ENCODE results near the gene CRLF1. TPM values are rescaled to one million over a fixed set of nuclear protein-coding genes. Genes with fewer than 3 reads are reported as not detected.

CRLF1 gene
- total and polyA plus RNA-seq, 2 experiments from 2014 or later: 18.1 to 19.7 TPM

DNA sequence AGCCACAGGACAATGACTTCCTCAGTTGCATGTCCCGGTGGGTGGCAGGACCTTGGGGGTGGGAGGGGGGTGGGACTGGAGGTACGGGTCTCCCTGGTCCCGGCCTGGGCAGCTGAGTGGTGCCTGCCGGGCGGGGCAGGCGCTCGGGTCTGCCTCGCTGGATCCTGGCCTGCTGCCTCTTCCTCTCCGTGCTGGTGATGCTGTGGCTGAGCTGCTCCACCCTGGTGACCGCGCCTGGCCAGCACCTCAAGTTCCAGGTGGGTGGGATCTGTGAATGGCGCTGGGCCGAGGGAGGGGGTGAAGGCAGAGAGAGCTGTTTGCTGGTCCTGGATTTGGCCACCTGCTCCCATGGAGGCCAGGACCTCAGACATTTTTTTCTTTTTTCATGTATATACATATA is 11.6 kb upstream of the CRLF1 start:
- peaks cover 11% of the 10 kb centered on the region; the same call in 1 of the 2 replicates for H3K4me1 ChIP-seq (ENCODE audit: insufficient read depth)
- H3K9me2 ChIP-seq (ENCODE audit: insufficient read depth): 0 out of 2 replicates have a peak, but pooled peaks cover 6% of the 10 kb centered on the region
- no peak overlapping the region for H2AFZ ChIP-seq
- H3K27ac Mint-ChIP-seq: no peak overlapping the region
- no peak for DNase-seq (ENCODE audit: low spot score)
- no peaks in the 10 kb centered on the region for H4K20me1 ChIP-seq (replicated peaks; ENCODE audit: insufficient read depth)
- no peaks in the 10 kb centered on the region for H3K79me2 ChIP-seq (replicated peaks; ENCODE audit: insufficient read depth)
- no peak overlapping the region for H3K4me3 Mint-ChIP-seq
- no peak overlapping the region for H3K4me3 ChIP-seq
- peaks cover 32% of the 10 kb centered on the region for H3K27me3 Mint-ChIP-seq (ENCODE audit: insufficient read depth, low read depth, poor library complexity)
- H3K36me3 Mint-ChIP-seq (ENCODE audit: low read depth): peaks cover 7% of the 10 kb centered on the region
- no peak for TF ChIP-seq EZH2 (IDR thresholded peaks at IDR 0.05; ENCODE audit: low read depth, unreplicated experiment)
- TF ChIP-seq, protein P1, sequence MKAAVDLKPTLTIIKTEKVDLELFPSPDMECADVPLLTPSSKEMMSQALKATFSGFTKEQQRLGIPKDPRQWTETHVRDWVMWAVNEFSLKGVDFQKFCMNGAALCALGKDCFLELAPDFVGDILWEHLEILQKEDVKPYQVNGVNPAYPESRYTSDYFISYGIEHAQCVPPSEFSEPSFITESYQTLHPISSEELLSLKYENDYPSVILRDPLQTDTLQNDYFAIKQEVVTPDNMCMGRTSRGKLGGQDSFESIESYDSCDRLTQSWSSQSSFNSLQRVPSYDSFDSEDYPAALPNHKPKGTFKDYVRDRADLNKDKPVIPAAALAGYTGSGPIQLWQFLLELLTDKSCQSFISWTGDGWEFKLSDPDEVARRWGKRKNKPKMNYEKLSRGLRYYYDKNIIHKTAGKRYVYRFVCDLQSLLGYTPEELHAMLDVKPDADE (IDR thresholded peaks at IDR 0.05): no peak
- no peak for TF ChIP-seq ZNF114 (CRISPR knock-in tag; IDR thresholded peaks at IDR 0.05)
- TF ChIP-seq POLR2AphosphoS5 (IDR thresholded peaks at IDR 0.05; ENCODE audit: low read depth): no peak
- TF ChIP-seq STAT1 (IDR thresholded peaks at IDR 0.05; ENCODE audit: unreplicated experiment): no peak
- TF ChIP-seq, protein P2, sequence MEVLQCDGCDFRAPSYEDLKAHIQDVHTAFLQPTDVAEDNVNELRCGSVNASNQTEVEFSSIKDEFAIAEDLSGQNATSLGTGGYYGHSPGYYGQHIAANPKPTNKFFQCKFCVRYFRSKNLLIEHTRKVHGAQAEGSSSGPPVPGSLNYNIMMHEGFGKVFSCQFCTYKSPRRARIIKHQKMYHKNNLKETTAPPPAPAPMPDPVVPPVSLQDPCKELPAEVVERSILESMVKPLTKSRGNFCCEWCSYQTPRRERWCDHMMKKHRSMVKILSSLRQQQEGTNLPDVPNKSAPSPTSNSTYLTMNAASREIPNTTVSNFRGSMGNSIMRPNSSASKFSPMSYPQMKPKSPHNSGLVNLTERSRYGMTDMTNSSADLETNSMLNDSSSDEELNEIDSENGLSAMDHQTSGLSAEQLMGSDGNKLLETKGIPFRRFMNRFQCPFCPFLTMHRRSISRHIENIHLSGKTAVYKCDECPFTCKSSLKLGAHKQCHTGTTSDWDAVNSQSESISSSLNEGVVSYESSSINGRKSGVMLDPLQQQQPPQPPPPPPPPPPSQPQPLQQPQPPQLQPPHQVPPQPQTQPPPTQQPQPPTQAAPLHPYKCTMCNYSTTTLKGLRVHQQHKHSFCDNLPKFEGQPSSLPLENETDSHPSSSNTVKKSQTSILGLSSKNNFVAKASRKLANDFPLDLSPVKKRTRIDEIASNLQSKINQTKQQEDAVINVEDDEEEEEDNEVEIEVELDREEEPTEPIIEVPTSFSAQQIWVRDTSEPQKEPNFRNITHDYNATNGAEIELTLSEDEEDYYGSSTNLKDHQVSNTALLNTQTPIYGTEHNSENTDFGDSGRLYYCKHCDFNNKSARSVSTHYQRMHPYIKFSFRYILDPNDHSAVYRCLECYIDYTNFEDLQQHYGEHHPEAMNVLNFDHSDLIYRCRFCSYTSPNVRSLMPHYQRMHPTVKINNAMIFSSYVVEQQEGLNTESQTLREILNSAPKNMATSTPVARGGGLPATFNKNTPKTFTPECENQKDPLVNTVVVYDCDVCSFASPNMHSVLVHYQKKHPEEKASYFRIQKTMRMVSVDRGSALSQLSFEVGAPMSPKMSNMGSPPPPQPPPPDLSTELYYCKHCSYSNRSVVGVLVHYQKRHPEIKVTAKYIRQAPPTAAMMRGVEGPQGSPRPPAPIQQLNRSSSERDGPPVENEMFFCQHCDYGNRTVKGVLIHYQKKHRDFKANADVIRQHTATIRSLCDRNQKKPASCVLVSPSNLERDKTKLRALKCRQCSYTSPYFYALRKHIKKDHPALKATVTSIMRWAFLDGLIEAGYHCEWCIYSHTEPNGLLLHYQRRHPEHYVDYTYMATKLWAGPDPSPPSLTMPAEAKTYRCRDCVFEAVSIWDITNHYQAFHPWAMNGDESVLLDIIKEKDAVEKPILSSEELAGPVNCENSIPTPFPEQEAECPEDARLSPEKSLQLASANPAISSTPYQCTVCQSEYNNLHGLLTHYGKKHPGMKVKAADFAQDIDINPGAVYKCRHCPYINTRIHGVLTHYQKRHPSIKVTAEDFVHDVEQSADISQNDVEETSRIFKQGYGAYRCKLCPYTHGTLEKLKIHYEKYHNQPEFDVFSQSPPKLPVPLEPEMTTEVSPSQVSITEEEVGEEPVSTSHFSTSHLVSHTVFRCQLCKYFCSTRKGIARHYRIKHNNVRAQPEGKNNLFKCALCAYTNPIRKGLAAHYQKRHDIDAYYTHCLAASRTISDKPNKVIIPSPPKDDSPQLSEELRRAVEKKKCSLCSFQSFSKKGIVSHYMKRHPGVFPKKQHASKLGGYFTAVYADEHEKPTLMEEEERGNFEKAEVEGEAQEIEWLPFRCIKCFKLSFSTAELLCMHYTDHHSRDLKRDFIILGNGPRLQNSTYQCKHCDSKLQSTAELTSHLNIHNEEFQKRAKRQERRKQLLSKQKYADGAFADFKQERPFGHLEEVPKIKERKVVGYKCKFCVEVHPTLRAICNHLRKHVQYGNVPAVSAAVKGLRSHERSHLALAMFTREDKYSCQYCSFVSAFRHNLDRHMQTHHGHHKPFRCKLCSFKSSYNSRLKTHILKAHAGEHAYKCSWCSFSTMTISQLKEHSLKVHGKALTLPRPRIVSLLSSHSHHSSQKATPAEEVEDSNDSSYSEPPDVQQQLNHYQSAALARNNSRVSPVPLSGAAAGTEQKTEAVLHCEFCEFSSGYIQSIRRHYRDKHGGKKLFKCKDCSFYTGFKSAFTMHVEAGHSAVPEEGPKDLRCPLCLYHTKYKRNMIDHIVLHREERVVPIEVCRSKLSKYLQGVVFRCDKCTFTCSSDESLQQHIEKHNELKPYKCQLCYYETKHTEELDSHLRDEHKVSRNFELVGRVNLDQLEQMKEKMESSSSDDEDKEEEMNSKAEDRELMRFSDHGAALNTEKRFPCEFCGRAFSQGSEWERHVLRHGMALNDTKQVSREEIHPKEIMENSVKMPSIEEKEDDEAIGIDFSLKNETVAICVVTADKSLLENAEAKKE (CRISPR knock-in tag; IDR thresholded peaks at IDR 0.05): no peak
- TF ChIP-seq EZH2phosphoT487 (IDR thresholded peaks at IDR 0.05; ENCODE audit: unreplicated experiment): no peak
- TF ChIP-seq NANOG (IDR thresholded peaks at IDR 0.05; ENCODE audit: borderline replicate concordance): no peak
- no peak for TF ChIP-seq JUNB (IDR thresholded peaks at IDR 0.05; ENCODE audit: unreplicated experiment)
- no peak for ATAC-seq
- H3K27me3 ChIP-seq (ENCODE audit: insufficient read depth): peaks cover 30% of the 10 kb centered on the region
- H3K9me3 Mint-ChIP-seq: peaks cover 7% of the 10 kb centered on the region; the same call in 2 of the 3 replicates
- H3K4me2 ChIP-seq: no peak overlapping the region
- no peaks in the 10 kb centered on the region for H3K36me3 ChIP-seq (ENCODE audit: insufficient read depth)
- H3K4me1 Mint-ChIP-seq: peaks cover 7% of the 10 kb centered on the region; the same call in 2 of the 3 replicates
- no peaks in the 10 kb centered on the region for H3F3A ChIP-seq (replicated peaks; ENCODE audit: low read depth)
- no peak overlapping the region for H3K27ac ChIP-seq (ENCODE audit: low read depth)
